Globus pallidus (tissue), 1 donor: Measurements from ENCODE around the gene FAM107A.
A peak's percentile ranks its signal among the peaks of the same experiment; 100 is the strongest.

Source experiments
- DNase-seq: peaks from one replicate; pipeline ENCODE4 v3.0.0-alpha.2; 2015; ENCODE audit warnings: low spot score

The FAM107A gene, protein sequence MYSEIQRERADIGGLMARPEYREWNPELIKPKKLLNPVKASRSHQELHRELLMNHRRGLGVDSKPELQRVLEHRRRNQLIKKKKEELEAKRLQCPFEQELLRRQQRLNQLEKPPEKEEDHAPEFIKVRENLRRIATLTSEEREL

GRCh38 chr3:58577269-58577821 is at the start of gene FAM107A:
FAM107A (minus strand) TSS chr3:58577391; CDS start chr3:58569860, 7,531 bp downstream.
- DNase-seq: peak; percentile 59

DNA sequence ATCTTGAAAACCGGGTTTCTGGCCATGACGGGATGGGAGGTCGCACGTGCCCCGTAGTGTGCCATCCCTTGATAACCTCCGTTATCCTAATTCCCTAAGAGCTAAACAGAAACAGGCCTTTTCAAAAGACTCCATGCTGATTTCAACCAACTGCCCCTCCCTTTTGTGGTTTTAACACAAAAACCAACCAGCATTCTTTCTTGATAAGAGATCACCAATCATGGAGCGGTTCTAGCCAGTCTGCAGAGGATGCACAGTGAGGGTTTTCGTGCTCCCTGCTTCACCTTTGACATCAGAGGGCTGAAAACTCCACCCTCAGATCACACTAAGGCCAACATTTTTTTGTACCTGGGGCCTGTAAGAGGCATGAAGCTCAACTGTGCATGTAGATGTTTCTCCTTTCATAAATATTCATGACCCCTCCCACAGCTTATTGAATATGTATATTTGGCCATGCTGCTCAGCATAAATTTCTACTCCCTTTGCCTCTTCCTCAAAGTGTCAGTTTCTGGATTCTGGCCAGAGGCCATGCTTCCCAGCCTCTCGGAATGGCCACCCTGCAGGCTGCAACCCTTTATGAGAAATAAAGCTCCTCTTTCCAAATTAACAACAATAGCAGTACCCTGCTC is 48.1 kb upstream of the FAM107A start:
- no peak for DNase-seq

- DNase-seq: no peak
Measured at GRCh38 chr3:58624550-58624949, 47.4 kb upstream of the FAM107A start.

DNA sequence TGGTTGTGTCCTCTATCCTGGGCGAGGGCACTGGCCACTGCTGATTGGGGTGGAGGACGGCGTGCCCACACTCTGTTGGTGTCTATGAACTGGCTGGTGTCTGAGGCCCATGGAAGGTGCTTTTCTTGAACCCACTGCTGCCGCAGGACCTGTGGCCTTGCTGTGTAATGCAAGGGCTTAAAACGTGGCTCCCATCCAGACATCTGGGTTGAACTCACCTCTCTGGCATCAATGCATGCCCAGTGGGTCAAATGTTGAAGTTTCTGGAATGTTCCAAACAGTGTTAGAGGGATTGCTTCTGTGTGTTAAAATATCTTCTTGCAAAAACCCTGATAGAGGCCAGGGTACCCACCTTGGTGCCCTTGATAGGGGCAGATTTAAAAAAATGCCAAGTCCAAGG is 46.8 kb upstream of the FAM107A start:
- no peak for DNase-seq

DNA sequence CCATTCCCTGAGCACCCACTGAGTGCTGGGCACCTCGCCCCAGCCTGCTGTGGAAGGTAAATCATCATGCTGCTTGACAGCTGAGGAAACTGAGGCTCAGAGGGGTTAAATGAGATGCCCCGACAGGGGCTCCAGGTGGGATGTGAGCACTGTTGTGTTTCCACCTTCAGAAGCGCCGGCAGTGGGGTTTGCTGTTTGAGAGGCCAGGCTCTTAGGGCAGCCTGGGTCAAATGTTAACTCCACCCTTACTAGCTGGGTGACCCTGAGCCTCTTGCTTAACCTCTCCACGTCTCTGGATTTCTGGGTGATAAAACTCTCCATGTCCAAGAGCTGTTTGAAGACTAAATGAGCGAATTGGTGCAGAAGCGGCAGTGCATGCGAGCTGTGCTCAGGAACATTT is 46.3 kb upstream of the FAM107A start:
- DNase-seq: no peak

DNA sequence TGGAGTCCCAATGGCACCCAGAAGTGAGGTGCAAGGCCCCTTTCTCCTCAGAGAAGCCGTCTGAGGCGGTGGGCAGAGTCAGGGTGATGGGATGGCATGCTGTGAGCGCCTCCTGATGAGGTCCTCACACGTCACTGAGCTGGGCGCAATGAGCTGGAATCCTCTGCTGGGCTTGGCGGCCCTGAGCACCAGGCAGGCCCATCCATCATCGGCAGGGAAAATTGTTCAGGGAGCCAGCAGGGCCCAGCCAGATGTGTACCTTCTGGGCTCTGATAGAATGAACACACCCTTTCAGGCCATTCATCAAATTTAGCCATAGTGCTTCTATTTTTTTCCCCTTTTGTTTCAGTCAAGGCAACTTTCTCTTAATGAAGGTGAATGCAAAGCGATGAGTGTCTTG is 45.7 kb upstream of the FAM107A start:
- no peak for DNase-seq

DNA sequence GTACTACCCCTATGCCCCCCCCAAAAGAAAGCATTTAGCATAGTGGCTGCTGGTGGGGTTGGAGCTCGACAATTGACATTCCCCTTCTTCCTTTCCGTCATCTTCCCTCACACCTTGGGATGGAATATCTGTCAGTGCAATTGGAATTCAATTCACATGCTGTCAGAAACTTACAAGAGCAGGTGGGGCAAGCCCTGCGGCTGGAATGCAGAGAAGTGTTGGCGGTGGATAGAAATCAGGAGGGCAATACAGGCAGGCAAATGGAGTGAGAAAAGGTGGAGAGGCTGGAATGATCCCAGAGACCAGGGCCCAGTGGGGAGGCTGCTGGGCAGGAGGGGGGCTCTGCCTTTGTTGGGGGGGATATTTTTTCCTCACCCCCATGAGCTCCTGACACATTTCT is 45.2 kb upstream of the FAM107A start:
- DNase-seq: no peak

- no peak for DNase-seq
Measured at GRCh38 chr3:58621086-58621830, 44.1 kb upstream of the FAM107A start.

DNA sequence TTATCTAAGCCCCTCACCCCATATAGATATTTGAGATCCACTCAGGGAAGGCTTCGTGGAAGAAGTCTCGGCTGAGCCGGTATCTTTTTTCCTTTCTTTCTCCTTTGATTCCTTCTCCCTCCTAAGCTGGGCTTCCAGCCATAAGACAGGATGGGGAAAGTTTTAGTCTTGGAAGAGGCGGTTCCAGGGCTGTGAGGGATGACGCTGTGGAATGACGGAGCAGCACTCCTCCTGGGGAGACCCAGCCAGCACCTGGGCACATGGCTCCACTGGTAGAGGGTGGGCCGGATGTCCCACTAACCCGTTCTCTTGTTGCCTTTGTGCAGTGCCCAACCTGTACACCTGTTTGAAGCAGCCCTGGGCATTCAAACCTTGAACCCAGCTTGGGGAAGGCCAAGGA is 43.2 kb upstream of the FAM107A start:
- DNase-seq: no peak

DNA sequence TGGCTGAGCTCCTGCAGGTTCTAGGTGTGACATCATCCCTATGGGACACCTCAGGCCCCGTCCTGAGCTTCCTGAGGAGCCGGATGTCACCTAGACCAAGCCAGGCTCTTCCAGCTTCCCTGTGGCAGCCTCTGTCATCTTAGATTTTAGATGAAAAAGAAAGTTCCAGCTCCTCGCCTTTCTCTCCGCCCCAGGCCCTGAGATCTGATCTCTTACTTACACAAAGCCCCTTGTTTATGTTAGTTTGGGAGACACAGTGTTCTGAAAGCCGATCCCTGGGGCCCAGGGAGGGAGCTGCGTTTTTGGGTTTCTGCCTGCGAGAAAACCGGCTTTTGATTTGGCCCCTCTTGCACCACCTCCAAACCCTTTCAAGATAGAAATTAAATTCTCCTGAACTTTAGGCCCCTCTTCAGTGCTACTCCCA is 40.2 kb upstream of the FAM107A start:
- DNase-seq: no peak

GRCh38 chr3:58613236-58614132 is 36.3 kb upstream of the FAM107A start:
- no peak for DNase-seq

DNA sequence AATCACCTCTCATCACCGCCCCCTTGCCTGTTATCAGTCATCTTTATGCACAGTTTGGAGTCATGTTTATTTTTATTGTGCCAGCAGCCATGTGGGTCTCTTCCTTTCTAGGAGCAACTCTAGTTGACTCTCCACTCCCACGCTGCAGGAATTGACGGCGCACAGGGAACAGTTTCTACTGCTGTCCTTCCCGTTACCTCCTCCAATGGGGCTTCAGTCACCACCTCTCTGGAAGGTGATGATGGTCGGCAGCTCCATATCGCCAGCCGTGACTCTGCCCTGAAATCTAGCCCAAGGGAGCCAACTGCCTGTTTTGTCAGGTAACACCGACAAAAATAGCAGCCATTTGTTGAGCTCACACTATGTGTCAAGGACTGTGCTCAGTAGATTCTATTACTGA is 35.6 kb upstream of the FAM107A start:
- DNase-seq: no peak

DNA sequence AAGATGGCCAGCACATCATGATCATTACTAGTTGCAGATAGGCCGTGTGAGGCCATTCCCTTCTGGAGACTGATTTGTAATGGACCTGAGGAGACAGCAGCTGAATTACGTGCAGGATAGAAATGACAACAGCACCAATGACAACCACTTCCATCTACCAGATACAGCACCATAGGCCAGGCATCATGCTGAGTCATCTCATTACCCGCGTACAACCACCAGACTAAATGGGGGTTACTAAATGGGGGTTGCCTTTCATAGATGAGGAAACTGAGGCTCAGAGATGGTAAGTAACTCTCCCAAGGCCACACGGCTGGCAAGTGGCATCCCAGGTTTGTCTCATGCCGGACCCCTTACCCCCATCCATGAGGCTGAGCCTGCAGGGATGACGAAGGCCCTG is 32.8 kb upstream of the FAM107A start:
- no peak for DNase-seq

DNA sequence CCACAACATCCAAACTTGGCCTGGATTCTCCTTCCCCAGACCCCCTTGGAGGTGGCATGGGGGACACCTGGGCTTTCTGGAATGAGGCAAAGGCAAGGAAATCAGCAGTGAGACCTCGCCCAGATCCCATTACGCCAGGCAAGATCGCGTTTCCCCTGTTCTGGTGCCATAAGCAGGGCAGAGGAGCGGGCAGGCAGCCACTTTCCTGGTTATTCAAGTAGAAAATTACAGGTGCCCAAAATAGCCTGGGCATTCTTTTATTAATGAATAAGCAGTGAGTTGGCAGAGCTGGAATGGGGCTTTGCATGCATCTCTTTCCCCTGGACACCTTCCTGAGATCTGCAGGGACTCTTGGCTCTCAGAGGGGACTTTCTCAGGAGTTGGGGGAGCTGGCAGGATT is 31.5 kb upstream of the FAM107A start:
- peak; percentile 60 for DNase-seq

GRCh38 chr3:58607816-58608215 is 30.6 kb upstream of the FAM107A start:
- no peak for DNase-seq

- DNase-seq: no peak
Measured at GRCh38 chr3:58606693-58607092, 29.5 kb upstream of the FAM107A start.

GRCh38 chr3:58604031-58604430 is 26.8 kb upstream of the FAM107A start:
- no peak for DNase-seq

DNA sequence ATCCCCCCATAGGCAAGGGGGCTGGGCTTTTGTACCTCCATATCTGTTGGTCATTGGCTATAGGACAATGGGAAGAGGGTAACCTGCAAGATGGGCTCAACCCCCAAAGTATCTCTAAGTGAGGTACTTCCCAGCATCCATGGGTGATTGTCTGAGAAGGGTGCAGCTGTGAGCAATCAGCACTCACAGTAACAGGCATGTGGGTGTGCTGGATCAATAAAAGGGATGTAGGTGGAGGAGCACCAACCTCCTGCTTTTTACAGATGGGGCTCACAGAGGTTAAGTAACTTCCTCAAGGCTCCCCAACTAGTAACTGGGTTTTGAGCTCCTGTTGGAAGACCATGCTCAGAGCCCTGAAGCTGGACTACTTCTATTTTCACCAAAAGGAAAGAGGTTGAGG is 26.4 kb upstream of the FAM107A start:
- no peak for DNase-seq

GRCh38 chr3:58597770-58598310 is 20.6 kb upstream of the FAM107A start:
- no peak for DNase-seq

DNA sequence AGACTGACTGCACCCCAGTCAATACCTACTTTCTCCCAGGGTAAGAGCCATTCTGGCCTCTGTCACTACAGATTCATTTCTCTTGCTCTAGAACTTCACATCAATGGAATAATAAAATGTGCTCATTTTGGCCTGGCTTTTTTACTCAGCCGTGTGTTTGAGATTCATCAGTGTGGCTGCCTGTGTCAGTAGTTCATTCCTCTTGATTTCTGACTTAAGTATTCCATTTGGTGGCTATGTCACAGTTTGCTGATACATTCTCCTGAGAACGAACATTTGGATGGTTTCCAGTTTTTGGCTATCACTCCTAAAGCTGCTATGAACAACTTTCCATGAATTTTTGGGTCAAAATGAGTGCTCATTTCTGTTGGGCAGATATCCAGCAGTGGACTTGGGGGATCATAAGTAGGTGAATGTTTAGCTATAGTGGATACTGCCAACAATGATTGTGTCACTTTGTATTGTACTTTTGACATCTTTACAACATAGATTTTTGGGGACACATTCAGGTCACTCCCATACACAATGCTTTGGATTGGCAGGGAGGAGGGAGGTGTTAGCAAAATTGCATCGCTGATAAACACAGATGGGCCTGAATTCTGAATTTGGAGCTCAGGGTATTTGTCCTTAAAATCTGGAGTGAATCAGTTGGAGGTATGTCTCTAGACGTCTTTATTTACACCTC is 19.8 kb upstream of the FAM107A start:
- no peak for DNase-seq

GRCh38 chr3:58594117-58594516 is 16.9 kb upstream of the FAM107A start:
- DNase-seq: no peak
